Tibial artery (tissue), 4 donors: ENCODE results near the gene FANCI.

Source experiments
- DNase-seq, 2 donors: peaks; one replicate each; pipeline ENCODE4 v3.0.0-alpha.2; 2019
- H3K27ac ChIP-seq, 2 donors: fragments of 200-600 bp; sonication (generic) in 1 of 2; 1 replicate in 1 of 2; 2 replicates in 1 of 2; pipeline ENCODE4 v1.5.1; 2018 to 2019; ENCODE audit warnings: mild to moderate bottlenecking in 1 of 2
- H3K27me3 ChIP-seq, 2 donors: fragments of 200-600 bp; sonication (generic) in 1 of 2; one replicate each; pipeline versions ENCODE4 v1.5.1 to v1.6.0; 2016 to 2019
- H3K36me3 ChIP-seq, 3 donors: fragments of 200-600 bp; sonication (generic) in 2 of 3; one replicate each; pipeline ENCODE4 v1.5.1; 2016 to 2019; ENCODE audit warnings: mild to moderate bottlenecking in 2 of 3
- H3K4me1 ChIP-seq, 4 donors: fragments of 200-600 bp; sonication (generic) in 2 of 4; 1 replicate in 3 of 4; 2 replicates in 1 of 4; pipeline ENCODE4 v1.5.1; 2016 to 2019
- H3K4me3 ChIP-seq, 2 donors: fragments of 200-600 bp; sonication (generic) in 1 of 2; 1 replicate in 1 of 2; 2 replicates in 1 of 2; pipeline ENCODE4 v1.5.1; 2018 to 2019; ENCODE audit warnings: mild to moderate bottlenecking in 2 of 2
- H3K9me3 ChIP-seq, 3 donors: fragments of 200-600 bp; sonication (generic) in 1 of 3; one replicate each; pipeline ENCODE4 v1.5.1; 2016 to 2019
- CTCF ChIP-seq, 2 experiments: fragments of 200-600 bp in 1 of 2; fragments of 450-650 bp in 1 of 2; IDR thresholded peaks; one replicate each; pipeline ENCODE4 v1.5.1; 2017 to 2019; ENCODE audit warnings: antibody characterized with exemption in 2 of 2, mild to moderate bottlenecking in 1 of 2, moderate library complexity in 1 of 2
- intact Hi-C: fragments of 100-400 bp; cut with DNase I; formaldehyde crosslinking; loops from one replicate; pipeline ENCODE4 v1.15.0; 2023; ENCODE audit warnings: low total_unique reads

Gene FANCI

GRCh38 chr15:89218531-89218930 lies 25.2 kb upstream of the FANCI start:
- DNase-seq, result peak in 1 of 2 donors; percentile 40
- H3K4me3 ChIP-seq, result no peak overlapping the region
- intact Hi-C loops, result no loop called here
- no peaks in the 10 kb centered on the region for H3K9me3 ChIP-seq
- H3K4me1 ChIP-seq, result no peaks in the 10 kb centered on the region
- no peak overlapping the region for H3K27ac ChIP-seq
- H3K27me3 ChIP-seq, result no peaks in the 10 kb centered on the region
- no peaks in the 10 kb centered on the region for H3K36me3 ChIP-seq
- no peak for TF ChIP-seq CTCF (IDR thresholded peaks at IDR 0.05)

GRCh38 chr15:89221543-89221942 lies 22.2 kb upstream of the FANCI start, which contains the start of gene RLBP1:
Gene RLBP1 (minus strand): TSS chr15:89221579. CDS start chr15:89218975, 2,604 bp downstream.
- no peaks in the 10 kb centered on the region for H3K27me3 ChIP-seq
- TF ChIP-seq CTCF (IDR thresholded peaks at IDR 0.05), result no peak
- intact Hi-C loops, result no loop called here
- H3K36me3 ChIP-seq, result no peaks in the 10 kb centered on the region
- no peak within 1 kb of the TSS for H3K4me3 ChIP-seq
- H3K27ac ChIP-seq, result no peak within 1 kb of the TSS
- H3K9me3 ChIP-seq, result no peaks in the 10 kb centered on the region
- DNase-seq, result no peak
- no peaks in the 10 kb centered on the region for H3K4me1 ChIP-seq

GRCh38 chr15:89225588-89225987 lies 18.2 kb upstream of the FANCI start:
- intact Hi-C loops, result no loop called here
- Histone ChIP-seq H3K4me1 (no peaks in the 10 kb centered on the region), H3K27me3 (no peaks in the 10 kb centered on the region), H3K36me3 (no peaks in the 10 kb centered on the region), H3K4me3 (no peak overlapping the region), H3K9me3 (no peaks in the 10 kb centered on the region), H3K27ac (no peak overlapping the region)
- TF ChIP-seq CTCF (IDR thresholded peaks at IDR 0.05), result no peak
- DNase-seq, result no peak

- Histone ChIP-seq H3K36me3 (no peaks in the 10 kb centered on the region), H3K27me3 (no peaks in the 10 kb centered on the region), H3K4me3 (no peak overlapping the region), H3K4me1 (no peaks in the 10 kb centered on the region), H3K9me3 (no peaks in the 10 kb centered on the region), H3K27ac (no peak overlapping the region)
- DNase-seq, result no peak
- no peak for TF ChIP-seq CTCF (IDR thresholded peaks at IDR 0.05)
- intact Hi-C loops, result no loop called here
These were observed 17.2 kb upstream of the FANCI start for GRCh38 chr15:89226359-89227221.

- Histone ChIP-seq H3K4me1 (no peaks in the 10 kb centered on the region), H3K36me3 (no peaks in the 10 kb centered on the region), H3K27ac (no peak overlapping the region), H3K4me3 (no peak overlapping the region), H3K27me3 (no peaks in the 10 kb centered on the region), H3K9me3 (no peaks in the 10 kb centered on the region)
- no peak for DNase-seq
- TF ChIP-seq CTCF (IDR thresholded peaks at IDR 0.05), result no peak
- intact Hi-C loops, result no loop called here
These were observed 16.4 kb upstream of the FANCI start for GRCh38 chr15:89227425-89227824.
